HG03439 (cell line): ENCODE data around the gene ELFN2.

Source experiments
- ATAC-seq: cut with Tn5 transposase; IDR thresholded peaks from one replicate; pipeline ENCODE4 v1.9.1; 2021; ENCODE audit warnings: mild to moderate bottlenecking, moderate library complexity; ENCODE audit not compliant: unreplicated experiment

ELFN2 gene

DNA sequence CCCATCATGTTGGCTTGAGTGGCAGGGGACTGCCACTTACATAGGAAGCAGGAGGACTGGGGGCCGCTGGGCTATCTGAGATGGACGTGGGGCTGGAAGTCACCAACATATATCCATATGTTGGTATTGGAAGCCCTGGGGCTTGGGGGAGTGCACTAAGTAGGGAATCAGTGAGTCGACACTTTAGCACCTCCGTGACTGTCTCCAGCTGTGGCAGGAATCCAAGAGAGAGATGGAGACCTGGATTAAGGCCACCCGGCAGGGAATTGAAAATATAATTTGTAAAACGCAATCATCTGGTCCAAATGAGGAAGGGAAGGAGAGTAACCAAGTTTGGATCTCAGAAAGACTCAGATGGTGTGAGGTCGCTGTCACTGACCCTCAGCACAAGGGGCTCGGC lies 68.4 kb downstream of the ELFN2 start:
- ATAC-seq = no peak

GRCh38 chr22:37358386-37358785 lies 68.9 kb downstream of the ELFN2 start:
- no peak for ATAC-seq

- ATAC-seq = no peak
Measured at GRCh38 chr22:37357446-37358075, 69.7 kb downstream of the ELFN2 start.

- ATAC-seq = no peak
Measured at GRCh38 chr22:37356922-37357321, 70.4 kb downstream of the ELFN2 start.

DNA sequence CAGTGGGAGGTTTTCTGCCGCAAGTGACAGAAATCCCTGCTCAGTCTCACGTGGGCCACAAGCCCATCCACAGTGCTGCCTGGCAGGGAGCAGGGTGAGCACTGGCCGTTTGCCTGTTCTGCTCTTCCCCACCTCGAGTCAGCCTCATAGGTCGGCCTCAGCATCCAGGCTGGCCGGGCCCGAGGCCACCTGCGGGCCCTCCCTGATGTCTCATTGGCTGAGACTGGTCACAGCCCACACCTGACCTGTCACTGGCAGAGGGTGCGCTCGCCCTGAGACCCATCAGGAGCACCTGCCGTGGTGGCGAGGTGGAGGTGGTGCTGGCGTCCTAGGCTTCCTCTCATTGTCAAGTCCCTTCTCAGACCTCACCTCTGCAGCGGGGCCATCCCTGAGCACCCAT lies 72.1 kb downstream of the ELFN2 start:
- ATAC-seq = no peak

GRCh38 chr22:37354670-37355069 lies 72.6 kb downstream of the ELFN2 start:
- no peak for ATAC-seq

DNA sequence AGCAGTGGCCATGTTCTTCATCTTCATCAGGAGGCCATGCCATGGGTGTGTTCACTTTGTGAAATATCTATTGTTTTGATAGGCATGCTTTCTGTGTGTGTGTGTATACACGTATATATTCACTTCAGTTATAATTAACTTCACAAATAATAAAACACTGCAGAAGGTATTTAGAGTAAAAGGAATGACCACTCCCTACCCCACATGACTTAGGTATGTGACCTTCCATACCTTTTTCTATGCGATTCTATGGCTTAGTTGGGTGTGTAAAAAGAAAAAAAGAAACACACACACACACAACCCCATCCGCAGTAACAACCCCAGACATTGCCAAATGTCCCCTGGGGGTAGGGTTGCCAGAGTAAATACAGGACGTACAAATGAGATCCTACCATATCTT lies 73.0 kb downstream of the ELFN2 start:
- ATAC-seq = no peak

GRCh38 chr22:37353839-37354238 lies 73.4 kb downstream of the ELFN2 start:
- no peak for ATAC-seq

- no peak for ATAC-seq
Measured at GRCh38 chr22:37352481-37352880, 74.8 kb downstream of the ELFN2 start.

- no peak for ATAC-seq
Measured at GRCh38 chr22:37351232-37351631, 76.0 kb downstream of the ELFN2 start.

DNA sequence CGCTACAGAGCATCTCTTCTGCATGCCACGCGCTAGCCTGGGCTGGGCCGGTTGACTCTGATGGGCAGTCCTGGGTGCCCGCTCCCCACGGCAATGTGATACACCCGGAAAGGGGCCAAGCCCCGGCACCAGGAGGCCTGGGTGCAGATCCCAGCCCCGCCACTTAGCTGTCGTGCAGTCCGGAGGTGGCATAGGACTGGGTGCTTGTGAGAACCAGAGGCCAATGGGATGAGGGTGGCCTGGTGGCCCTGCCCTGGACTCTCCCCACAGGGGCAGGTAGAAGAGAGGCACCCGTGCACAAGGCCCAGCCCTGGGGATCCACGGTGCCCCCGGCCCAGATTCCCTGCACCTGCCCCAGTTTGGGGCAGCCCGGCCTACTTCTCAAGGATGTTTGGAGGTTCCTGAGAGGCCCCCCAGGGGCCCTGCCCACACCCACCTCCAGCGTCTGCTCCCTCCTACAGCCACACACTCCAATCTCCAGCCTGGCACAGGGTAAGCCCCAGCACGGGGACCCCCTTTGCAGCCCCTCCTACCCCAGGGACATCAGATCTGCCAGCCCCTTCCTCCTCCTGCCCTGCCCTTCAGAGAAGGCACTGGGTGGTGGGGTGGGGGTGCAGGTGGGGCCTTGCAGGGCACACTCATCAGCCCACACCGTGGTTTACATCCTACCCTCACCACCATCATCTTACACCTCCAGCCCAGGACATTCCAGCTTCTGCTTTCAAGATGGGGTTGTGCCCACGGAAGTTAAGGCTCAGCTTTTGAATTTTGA lies 78.0 kb downstream of the ELFN2 start:
- ATAC-seq = no peak

DNA sequence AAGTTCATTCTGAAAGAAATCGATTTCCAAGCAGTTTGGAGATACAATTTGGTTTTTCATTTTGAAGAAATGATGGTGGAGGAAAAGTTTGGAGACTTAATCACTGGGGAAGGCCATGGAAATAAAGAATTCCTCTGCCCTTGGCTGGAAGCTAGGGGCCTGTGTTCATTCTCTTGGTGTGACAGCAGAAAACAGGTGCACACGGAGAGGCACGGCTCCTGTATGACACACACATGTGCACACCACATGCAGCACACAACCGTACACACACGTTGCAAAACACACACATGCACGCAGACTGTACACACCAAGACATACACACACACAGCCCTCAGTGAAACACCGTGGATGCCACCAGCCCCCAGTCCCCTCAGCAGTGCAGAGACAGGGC lies 80.8 kb downstream of the ELFN2 start:
- no peak for ATAC-seq

DNA sequence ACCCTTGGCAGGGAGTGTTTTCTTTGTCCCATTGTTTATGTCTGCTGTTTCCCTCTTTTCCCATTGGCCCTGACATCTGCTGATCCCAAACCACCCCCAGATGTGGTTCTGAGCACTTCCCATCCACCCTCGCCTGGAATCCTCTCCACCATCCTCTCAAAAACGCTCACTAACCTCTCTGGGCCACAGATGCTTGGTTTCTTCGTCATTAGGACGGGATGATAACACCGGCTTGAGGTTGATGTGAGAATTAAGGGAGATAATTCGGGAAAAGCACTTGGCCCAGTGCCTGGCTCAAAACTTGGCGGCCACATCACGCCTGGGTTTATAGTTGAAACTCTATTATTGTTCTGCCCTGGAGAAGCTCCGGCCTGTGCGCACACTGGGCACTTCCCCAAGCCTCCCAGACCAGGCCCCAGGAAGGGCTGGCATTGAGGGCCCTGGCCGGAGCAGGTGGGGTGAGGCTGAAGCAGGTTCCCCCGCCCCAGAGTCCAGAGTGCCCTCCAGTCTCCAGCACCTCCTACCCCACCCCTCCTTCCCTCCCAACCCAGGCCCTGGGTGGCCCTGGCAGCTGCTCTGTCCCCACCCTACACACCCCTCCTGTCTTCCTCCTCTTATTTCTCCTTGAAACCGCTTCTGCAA lies 81.3 kb downstream of the ELFN2 start:
- ATAC-seq = no peak

DNA sequence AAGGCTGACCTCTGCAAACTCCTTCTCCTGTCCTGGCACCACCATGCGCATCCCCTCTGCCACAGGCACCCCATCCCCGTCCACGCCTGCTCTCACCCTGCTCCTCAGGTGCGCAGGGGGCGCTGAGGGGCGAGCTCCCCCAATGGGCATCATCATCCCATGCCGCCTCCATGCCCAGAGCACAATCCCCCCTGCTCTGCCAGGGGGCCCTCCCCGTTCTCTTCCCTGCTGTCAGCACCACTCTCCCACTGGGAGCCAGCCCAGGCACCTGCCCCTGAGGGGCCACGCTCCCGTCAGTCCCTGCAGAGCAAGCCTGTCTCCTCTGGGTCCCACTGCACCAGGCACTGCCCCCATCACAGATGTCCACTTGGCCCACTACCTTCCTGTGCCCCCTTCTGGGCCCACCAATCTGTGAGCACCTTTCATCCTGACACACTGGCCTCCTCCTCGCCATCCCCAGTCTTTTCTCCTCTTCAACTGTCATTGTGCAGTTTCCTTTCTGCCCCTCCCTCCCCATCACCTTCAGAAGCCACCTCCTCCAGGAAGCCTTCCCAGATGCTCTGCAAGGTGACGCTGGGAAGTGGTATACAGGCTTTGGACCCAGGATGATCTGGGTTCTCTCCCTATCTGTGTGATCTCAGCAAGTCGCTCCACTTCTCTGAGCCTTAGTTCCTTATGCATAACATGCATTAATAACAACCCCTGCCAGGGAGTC lies 82.4 kb downstream of the ELFN2 start:
- ATAC-seq = no peak

DNA sequence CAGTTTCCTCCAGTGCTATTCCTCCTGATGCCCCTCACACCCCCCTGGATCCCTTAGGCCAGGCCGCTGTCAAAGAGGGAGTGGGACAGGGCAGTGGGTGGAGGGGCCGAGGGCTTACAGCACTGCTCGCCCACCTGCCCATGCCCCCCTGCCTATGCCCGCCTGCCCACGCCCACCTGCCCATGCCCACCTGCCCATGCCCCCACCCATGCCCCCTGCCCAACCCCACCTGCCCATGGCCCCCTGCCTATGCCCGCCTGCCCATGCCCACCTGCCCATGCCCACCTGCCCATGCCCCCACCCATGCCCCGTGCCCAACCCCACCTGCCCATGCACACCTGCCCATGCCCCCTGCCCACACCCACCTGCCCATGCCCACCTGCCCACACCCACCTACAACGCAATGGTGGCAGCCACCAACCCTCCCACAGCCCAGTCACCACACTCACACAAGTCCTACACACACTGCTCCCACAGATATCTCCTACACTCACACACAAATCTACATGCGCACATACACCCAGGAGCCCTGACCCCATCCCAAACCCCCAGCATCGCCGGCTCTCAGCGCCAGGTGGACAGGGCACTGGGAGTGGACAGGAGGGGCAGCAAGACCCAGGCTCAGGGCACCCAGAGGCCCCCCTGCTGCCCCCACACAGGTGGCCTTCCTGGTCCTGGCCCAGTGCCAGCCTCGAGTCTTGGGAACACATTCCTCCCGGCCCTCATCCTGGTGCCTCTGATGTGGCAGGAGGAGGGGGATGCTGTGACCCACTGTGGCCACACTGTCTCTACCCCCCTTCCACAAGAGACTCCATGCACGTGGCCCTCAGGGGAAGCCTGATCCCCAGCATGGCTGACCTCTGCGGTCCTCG lies 83.2 kb downstream of the ELFN2 start:
- no peak for ATAC-seq

DNA sequence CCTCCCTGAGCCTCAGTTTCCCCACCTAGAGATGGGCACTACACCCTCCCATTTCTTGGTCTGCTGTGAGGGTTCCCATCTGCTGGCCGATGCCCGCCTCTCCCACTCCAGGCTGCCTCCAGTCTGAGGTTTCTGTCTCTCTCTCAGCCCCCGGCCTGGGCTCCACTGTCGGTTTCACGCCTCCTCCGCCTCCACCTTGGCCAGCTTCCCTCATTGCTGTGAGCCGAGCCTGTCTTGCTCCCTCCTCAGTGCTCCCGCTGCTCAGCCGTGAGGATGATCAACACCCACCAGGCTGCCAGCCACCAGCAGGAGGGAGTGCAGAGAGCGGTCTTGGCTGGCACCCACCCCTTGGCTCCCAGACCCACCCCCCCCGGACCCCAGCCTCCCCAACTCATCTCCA lies 83.9 kb downstream of the ELFN2 start:
- ATAC-seq = no peak

DNA sequence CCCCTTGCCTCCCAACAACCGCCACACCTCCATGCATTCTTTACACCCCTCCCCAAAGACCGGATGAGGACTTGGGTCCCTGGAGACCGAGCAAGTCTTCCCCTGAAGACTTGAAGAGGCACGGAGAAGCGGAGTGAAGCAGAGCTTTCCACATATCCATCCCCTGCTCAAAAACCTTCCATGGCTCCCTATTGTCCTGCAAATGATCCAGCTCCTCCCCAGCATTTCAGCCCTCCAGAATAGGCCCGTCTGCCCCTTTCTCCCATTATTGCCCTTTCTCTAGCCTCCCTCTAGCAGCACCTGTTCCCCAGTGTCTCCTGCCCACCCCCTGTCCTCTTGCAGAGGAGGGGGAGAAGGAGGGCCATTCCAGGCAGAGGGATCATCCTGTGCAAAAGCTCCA lies 85.2 kb downstream of the ELFN2 start:
- no peak for ATAC-seq

GRCh38 chr22:37340331-37341262 lies 86.7 kb downstream of the ELFN2 start:
- no peak for ATAC-seq

DNA sequence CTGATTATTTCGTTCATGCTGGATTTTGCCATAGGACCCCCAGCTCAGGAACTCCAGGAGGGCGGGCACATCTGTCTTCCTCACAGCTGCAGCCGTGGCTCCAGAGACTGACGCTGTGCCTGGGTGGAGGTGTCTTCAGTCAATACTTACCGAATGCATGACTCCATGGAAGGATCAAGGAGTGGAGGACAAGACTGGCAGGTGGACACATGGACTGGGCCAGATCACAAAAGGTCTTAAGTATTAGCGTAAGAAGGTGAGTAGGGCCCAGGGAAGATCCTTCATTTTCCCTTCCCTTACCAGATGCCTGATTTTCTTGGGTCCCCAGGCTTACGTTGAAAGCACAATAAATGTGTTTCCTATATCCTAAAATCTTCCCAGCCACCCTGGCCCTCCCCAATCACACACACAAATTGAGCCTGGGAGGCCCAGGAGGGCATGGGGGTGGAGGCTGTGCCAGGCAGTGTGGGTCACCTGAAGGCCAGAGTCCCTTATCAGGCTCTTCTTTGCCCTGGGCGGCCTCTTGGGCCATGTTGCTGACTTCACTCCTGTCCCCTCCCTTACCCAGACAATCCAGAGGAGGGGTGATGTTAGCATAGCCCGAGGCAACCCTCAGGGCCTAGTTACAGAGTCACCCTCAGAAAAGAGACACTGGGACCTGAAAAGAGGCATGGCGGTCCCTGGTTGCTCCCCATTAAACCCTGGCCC lies 88.6 kb downstream of the ELFN2 start:
- ATAC-seq = no peak
